Coronary artery (tissue), 2 donors: ENCODE measurements around the gene CEP68.

Source experiments
- DNase-seq: peaks from one replicate; pipeline ENCODE4 v3.0.0-alpha.2; 2017; ENCODE audit warnings: low spot score
- H3K27ac ChIP-seq, 2 donors: fragments of 200-600 bp; sonication (generic); one replicate each; pipeline ENCODE4 v1.5.1; 2016 to 2019
- H3K4me3 ChIP-seq: fragments of 200-600 bp; sonication (generic); 2 replicates; pipeline ENCODE4 v1.5.1; 2016; ENCODE audit warnings: mild to moderate bottlenecking, moderate library complexity
- TF ChIP-seq, protein P1 (sequence below): fragments of 200-600 bp; sonication (generic); IDR thresholded peaks from one replicate; pipeline ENCODE4 v1.5.1; 2019; ENCODE audit warnings: antibody characterized with exemption

CEP68 gene

DNA sequence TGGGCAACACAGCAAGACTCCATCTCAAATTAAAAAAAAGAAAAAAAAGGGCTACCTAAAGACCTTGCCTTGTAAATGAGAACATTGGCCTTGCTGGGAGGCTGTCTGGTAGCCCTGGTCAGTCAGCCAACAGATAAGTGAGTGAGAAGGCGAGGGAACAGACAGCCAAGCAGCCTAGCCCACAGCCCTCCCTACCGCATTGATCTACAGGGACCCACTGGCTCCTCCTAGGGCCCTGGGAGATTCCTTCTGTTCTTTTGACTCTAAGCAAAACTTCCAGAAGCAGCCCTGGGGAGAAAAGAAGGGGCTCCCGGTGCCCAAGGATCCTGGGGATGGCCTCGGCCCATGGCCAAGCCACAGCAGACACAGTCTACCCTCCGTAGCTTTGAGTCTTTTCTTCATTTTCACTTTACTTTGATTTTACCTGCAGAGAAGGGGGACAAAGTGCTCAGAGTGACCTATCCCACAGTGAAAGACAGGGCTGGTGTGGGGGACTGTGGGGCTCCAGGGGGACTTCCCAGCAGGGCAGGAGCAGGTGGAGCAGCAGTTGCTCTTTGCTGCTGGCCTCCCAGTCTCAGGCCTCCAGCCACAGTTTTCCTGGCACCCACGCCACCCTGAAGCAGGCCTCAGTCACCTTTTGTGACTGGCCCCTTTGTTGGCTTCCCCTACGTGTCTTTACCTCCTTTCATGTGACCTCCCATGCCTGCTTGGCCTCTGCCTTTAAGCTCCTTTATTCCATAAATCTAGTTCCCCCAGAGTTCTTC is 5.1 kb downstream of the CEP68 start:
- TF ChIP-seq, protein P1, sequence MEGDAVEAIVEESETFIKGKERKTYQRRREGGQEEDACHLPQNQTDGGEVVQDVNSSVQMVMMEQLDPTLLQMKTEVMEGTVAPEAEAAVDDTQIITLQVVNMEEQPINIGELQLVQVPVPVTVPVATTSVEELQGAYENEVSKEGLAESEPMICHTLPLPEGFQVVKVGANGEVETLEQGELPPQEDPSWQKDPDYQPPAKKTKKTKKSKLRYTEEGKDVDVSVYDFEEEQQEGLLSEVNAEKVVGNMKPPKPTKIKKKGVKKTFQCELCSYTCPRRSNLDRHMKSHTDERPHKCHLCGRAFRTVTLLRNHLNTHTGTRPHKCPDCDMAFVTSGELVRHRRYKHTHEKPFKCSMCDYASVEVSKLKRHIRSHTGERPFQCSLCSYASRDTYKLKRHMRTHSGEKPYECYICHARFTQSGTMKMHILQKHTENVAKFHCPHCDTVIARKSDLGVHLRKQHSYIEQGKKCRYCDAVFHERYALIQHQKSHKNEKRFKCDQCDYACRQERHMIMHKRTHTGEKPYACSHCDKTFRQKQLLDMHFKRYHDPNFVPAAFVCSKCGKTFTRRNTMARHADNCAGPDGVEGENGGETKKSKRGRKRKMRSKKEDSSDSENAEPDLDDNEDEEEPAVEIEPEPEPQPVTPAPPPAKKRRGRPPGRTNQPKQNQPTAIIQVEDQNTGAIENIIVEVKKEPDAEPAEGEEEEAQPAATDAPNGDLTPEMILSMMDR, result no peak
- no peak for DNase-seq
- Histone ChIP-seq H3K4me3 (no peak overlapping the region), H3K27ac (no peak overlapping the region)

DNA sequence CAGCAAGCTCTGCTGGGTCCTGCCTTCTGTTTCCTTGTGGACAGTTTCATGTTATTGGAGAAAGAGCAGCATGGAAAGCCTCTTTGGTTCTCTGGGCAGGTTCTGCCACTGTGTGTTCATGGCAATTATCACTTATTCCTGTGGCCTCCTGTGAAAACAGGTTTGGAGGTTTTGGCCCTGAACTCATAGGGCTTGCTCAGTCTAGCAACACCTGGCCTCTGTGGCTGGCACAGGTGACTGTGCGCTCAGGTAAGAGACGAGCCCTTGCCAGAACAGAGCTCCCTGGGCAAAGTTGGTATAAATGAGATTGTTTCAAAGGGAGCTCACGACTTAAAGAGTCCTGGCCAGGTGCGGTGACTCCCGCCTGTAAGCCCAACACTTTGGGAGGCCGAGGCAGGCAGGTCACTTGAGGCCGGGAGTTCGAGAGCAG is 5.7 kb downstream of the CEP68 start:
- Histone ChIP-seq H3K4me3 (no peak overlapping the region), H3K27ac (no peak overlapping the region)
- no peak for DNase-seq
- TF ChIP-seq, protein P1, result no peak

DNA sequence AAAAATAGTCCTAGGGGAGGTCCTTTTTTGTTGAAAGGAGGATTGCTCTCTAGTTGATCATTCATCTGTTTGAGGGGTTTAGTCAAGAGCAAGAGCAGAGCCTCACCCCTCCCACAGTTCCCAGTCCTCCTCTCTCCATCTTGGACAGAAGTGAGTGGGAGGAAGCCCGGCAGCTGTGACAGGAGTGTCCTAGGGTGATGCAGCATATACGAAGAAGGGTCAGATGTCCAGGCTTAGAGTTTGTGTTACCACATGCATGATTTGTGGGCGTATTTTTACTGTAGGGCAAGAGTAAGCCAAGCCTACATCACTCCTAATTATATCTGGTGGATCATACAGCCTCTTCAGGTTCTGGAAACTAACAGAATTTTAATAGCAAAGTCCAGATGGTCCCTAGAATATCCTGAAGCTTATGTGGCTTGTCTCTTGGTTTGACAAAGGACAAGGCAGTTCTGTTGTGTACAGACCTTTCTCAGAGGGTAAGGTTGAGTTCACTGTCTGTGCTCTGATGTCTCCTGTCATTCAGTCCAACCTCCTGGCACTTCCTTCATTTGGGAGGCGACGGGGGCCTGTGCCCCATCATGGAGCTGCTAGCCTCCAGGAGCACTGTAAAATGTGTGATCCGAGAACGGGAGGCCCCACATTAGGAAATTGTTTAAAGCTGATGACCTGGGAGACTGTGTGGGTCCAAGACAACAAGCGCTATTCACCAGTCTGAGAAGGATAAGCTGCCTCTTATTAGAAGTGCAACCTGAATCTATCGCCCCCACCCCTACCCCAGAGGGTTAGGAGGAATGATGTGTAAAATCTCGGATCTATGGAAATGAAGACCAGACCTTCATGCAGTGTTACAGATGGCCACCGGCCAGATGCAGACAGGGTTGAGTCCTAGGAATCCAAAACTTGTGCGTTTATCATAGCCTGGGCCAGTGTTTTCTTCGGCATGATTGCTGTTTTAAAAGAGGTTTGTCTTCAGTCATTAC is 6.9 kb downstream of the CEP68 start:
- Histone ChIP-seq H3K4me3 (no peak overlapping the region), H3K27ac (peak overlapping the region in 1 of 2 donors; percentile 5)
- TF ChIP-seq, protein P1, result no peak
- DNase-seq, result peak; percentile 67

DNA sequence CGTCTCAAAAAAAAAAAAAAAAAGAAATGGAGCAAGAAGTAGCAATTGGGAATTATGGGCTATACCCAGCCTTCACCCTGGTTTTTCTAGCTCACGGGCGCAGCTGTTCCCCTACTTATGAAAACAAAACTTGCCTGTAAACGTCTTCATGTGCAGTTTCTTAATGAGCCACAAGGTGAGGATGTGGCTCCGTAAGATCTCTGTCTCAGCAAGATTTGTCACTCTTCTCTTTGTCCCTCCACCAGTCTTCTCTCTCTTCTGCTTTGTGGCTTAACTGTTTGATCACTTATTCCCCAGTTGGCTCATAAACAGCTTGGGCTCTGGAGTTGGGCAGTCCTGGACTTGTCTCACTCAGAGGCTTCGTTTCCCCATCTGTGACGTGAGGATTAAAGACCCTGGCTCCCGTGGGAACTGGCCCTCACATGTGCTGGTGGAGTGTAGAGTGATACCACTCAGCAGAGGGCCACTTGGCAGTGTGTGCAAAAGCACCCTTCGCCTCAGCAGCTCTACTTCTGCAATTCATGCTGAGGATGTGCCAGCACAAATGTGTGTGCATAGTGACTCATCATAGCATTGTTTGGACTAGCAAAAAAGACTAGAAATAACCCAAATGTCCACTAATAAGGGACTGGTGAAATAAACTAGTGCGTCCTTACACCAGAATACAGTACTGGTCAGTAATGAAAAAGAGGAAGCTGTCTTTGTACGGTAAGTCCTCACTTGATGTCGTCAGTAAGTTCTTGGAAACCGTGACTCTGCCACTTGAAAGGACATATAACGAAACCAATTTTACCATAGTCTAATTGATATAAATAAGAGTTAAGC is 8.7 kb downstream of the CEP68 start:
- peak; percentile 89 for DNase-seq
- H3K4me3 ChIP-seq, result peak overlapping the region; percentile 40
- TF ChIP-seq, protein P1, result peak; percentile 40
- H3K27ac ChIP-seq, result peak overlapping the region; percentile 38 to 79

DNA sequence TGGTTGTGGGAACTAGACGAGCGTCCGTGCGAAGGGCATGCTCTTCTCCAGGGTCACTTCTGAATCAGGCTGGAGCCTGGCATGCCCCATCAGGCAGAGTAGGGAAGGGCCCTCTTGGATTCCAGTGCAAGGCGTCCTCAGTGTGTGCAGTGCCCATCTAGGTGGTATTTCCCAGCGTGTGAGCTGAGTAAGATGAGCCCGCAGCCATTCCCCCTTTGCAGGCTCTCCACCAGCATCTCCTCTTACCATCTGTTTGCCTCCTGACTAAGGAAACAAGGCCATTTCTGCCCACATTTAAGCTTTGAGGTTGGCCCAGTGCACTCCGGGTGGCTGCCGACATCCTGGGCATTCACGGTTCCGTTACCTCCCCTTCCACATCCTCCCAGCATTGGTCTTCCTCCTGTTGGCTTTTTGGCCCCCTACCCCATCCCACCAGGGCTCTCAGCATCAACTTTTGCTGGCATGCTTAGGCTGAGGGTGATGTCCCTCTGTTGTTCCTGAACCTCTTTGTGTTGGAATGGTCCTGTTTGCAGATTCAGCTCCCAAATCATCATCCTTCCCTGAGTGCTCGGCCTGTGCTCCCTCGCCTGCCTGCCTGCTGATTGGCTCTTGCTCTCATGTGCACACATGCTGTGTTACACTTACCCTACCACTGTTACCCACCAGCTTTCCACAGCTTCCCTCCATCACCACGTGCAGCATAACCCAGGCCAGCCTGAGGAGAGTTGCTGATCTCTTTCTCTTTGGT is 11.8 kb downstream of the CEP68 start:
- no peak overlapping the region for H3K4me3 ChIP-seq
- TF ChIP-seq, protein P1, result no peak
- DNase-seq, result peak; percentile 63
- peak overlapping the region in 1 of 2 donors; percentile 5 for H3K27ac ChIP-seq

DNA sequence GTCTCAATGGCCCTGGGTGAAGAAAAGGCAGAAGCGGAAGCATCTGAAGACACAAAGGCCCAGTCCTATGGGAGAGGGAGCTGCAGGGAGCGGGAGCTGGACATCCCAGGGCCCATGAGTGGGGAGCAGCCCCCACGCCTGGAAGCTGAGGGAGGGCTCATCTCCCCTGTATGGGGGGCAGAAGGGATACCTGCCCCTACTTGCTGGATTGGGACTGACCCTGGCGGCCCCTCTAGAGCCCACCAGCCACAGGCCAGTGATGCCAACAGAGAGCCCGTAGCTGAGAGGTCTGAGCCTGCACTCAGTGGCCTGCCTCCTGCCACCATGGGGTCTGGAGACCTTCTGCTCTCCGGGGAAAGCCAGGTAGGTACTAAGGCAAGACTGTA is 13.2 kb downstream of the CEP68 start:
- Histone ChIP-seq H3K4me3 (no peak overlapping the region), H3K27ac (peak overlapping the region in 1 of 2 donors; percentile 58)
- TF ChIP-seq, protein P1, result no peak
- DNase-seq, result peak; percentile 69
